ENCODE data around the gene ARFIP1. TPM values are rescaled to one million over a fixed set of nuclear protein-coding genes. Genes with fewer than 3 reads are reported as not detected.

Gene ARFIP1
- total RNA-seq, 1 donor from 2014 or later: 26.2 TPM

- no peak overlapping the region for H3K4me3 Mint-ChIP-seq
Observed at GRCh38 chr4:152961773-152962115, 182.0 kb downstream of the ARFIP1 start.

More at GRCh38 chr4:152961773-152962115, 182.0 kb downstream of the ARFIP1 start:
- no peak for DNase-seq (ENCODE audit: low spot score in 2 of 2, unreplicated experiment in 2 of 2)
- Mint-ChIP-seq H3K4me1 (peaks cover 53% of the 10 kb centered on the region), H3K27ac (no peak overlapping the region), H3K9me3 (no peaks in the 10 kb centered on the region), H3K27me3 (ENCODE audit: low read depth) (peaks cover 8% of the 10 kb centered on the region), H3K36me3 (no peaks in the 10 kb centered on the region)
- no peak for TF ChIP-seq CTCF (IDR thresholded peaks at IDR 0.05; ENCODE audit: unreplicated experiment)

Other genes with a start within 250 kb of the ARFIP1 start
- gene FBXW7, start 243.9 kb upstream of the ARFIP1 start, total RNA-seq: 41.2 to 46.4 TPM (median 45.9 TPM) in 3 replicates
- gene TMEM154, start 100.0 kb upstream of the ARFIP1 start, total RNA-seq: 0.75 to 1.2 TPM (median 0.98 TPM) in 3 replicates
- 0.43 to 0.65 TPM (median 0.58 TPM) in 3 replicates for gene TIGD4, start 224 bp upstream of the ARFIP1 start, total RNA-seq
- 4.2 to 4.6 TPM (median 4.3 TPM) in 3 replicates for gene FHDC1, start 156.4 kb downstream of the ARFIP1 start, total RNA-seq

Measured in mesothelial cell of epicardium (in vitro differentiated cells).